HG03280 (cell line): ENCODE data around the gene MARCHF9.
A peak's percentile ranks its signal among the peaks of the same experiment; 100 is the strongest.

Source experiments
- ATAC-seq: cut with Tn5 transposase; IDR thresholded peaks from one replicate; pipeline ENCODE4 v1.9.1; 2021; ENCODE audit warnings: mild to moderate bottlenecking, moderate library complexity; ENCODE audit not compliant: unreplicated experiment

Gene MARCHF9

GRCh38 chr12:57753756-57754337 is 1.1 kb upstream of the MARCHF9 start:
- ATAC-seq = no peak

- no peak for ATAC-seq
Measured at GRCh38 chr12:57755194-57755453, 221 bp downstream of the MARCHF9 start.

- no peak for ATAC-seq
Measured at GRCh38 chr12:57755454-57756372, 810 bp downstream of the MARCHF9 start.

- ATAC-seq = no peak
Measured at GRCh38 chr12:57756406-57757341, 1.8 kb downstream of the MARCHF9 start.

GRCh38 chr12:57757771-57758170 is 2.9 kb downstream of the MARCHF9 start:
- no peak for ATAC-seq

GRCh38 chr12:57758552-57759359 is 3.9 kb downstream of the MARCHF9 start:
- no peak for ATAC-seq

- no peak for ATAC-seq
Measured at GRCh38 chr12:57759360-57759980, 4.6 kb downstream of the MARCHF9 start.

- ATAC-seq = no peak
Measured at GRCh38 chr12:57760347-57760982, 5.6 kb downstream of the MARCHF9 start.

GRCh38 chr12:57761391-57761998 is 6.6 kb downstream of the MARCHF9 start:
- no peak for ATAC-seq

GRCh38 chr12:57762463-57762862 is 7.6 kb downstream of the MARCHF9 start:
- ATAC-seq = no peak

GRCh38 chr12:57763881-57764661 is 9.2 kb downstream of the MARCHF9 start:
- ATAC-seq = no peak

GRCh38 chr12:57764662-57765002 is 9.7 kb downstream of the MARCHF9 start:
- peak; percentile 9 for ATAC-seq

- ATAC-seq = peak; percentile 66
Measured at GRCh38 chr12:57765003-57765697, 10.2 kb downstream of the MARCHF9 start.

- ATAC-seq = no peak
Measured at GRCh38 chr12:57765698-57766463, 11.0 kb downstream of the MARCHF9 start.

GRCh38 chr12:57766464-57767304 is 11.8 kb downstream of the MARCHF9 start, which contains the start of gene CYP27B1:
CYP27B1 (minus strand) TSS chr12:57767078; CDS start chr12:57767041, 37 bp downstream.
- ATAC-seq = no peak

GRCh38 chr12:57767305-57767698 is 12.4 kb downstream of the MARCHF9 start:
- no peak for ATAC-seq
